Lung (tissue), 12 donors: Measurements from ENCODE around the gene PDIK1L. TPM values are rescaled to one million over a fixed set of nuclear protein-coding genes. Genes with fewer than 3 reads are reported as not detected.
A peak's percentile ranks its signal among the peaks of the same experiment; 100 is the strongest.

ENCODE experiments used
- ATAC-seq: fragments of 200-7000 bp; cut with Tn5 transposase; one replicate; pipeline ENCODE4 v1.9.1; 2020; ENCODE audit warnings: moderate number of reproducible peaks; ENCODE audit not compliant: insufficient read depth, low FRiP score
- DNase-seq, 3 donors: peaks; one replicate each; pipeline ENCODE4 v3.0.0-alpha.2; 2013 to 2017
- H3K27ac ChIP-seq, 2 donors: one replicate each; pipeline ENCODE4 v1.5.1; 2013; ENCODE audit warnings: mild to moderate bottlenecking in 2 of 2, moderate library complexity in 2 of 2, control low read depth in 1 of 2, inconsistent platforms in 1 of 2, low read depth in 1 of 2, low read length in 1 of 2
- H3K27me3 ChIP-seq, 3 donors: one replicate each; pipeline ENCODE4 v1.5.1; 2013; ENCODE audit warnings: low read length in 2 of 3; ENCODE audit not compliant: control insufficient read depth in 3 of 3, insufficient read depth in 3 of 3
- H3K36me3 ChIP-seq, 4 donors: one replicate each; pipeline ENCODE4 v1.5.1; 2013; ENCODE audit warnings: low read length in 4 of 4, mild to moderate bottlenecking in 1 of 4, moderate library complexity in 1 of 4; ENCODE audit not compliant: control insufficient read depth in 4 of 4, insufficient read depth in 4 of 4
- H3K4me1 ChIP-seq, 5 donors: one replicate each; pipeline ENCODE4 v1.5.1; 2013; ENCODE audit warnings: low read length in 5 of 5, mild to moderate bottlenecking in 2 of 5, moderate library complexity in 1 of 5; ENCODE audit not compliant: control insufficient read depth in 5 of 5, insufficient read depth in 5 of 5
- H3K4me3 ChIP-seq: one replicate; pipeline ENCODE4 v1.5.1; 2013; ENCODE audit warnings: mild to moderate bottlenecking, control low read depth, moderate library complexity
- H3K9ac ChIP-seq, 2 donors: one replicate each; pipeline ENCODE4 v1.5.1; 2013; ENCODE audit warnings: low read length in 2 of 2, control low read depth in 1 of 2; ENCODE audit not compliant: insufficient read depth in 1 of 2
- H3K9me3 ChIP-seq, 4 donors: one replicate each; pipeline ENCODE4 v1.5.1; 2013; ENCODE audit warnings: low read length in 3 of 4, mild to moderate bottlenecking in 1 of 4, moderate library complexity in 1 of 4; ENCODE audit not compliant: control insufficient read depth in 4 of 4, insufficient read depth in 3 of 4
- WGBS, 2 donors: extraction: QIAGEN DNeasy Blood & Tissue Kit; methylation state at CpG; one replicate each; pipeline ENCODE4 v1.1.7; 2013; 5-methylcytosine and 5-hydroxymethylcytosine counted together
- polyA plus RNA-seq, 2 donors: library from polyadenylated mRNA; stranded (reverse); fragments of 200-250 nt; gene quantifications; one replicate each; pipeline ENCODE4 v1.2.1, GENCODE V29; 2013
- total RNA-seq, 2 donors: library from RNA; depleted of rRNA in 1 of 2; stranded (reverse); fragments of >200 nt in 1 of 2; gene quantifications; one replicate each; pipeline ENCODE4 v1.2.1, GENCODE V29; 2014 to 2021
- TF ChIP-seq, protein P1 (sequence below): IDR thresholded peaks from 2 replicates; pipeline ENCODE4 v1.5.1; 2012; ENCODE audit warnings: mild to moderate bottlenecking; ENCODE audit errors: control extremely low read depth, extremely low read depth
- donor health status: control.
- donor health status: control.
- donor health status: Bipolar disorder and iron deficiency.
- donor health status: healthy.
- donor health status: DM: yes; HTN: yes; CAD: no.

PDIK1L gene
- total and polyA plus RNA-seq, 4 donors = 2.9 to 15.4 (median 6.3) TPM

DNA sequence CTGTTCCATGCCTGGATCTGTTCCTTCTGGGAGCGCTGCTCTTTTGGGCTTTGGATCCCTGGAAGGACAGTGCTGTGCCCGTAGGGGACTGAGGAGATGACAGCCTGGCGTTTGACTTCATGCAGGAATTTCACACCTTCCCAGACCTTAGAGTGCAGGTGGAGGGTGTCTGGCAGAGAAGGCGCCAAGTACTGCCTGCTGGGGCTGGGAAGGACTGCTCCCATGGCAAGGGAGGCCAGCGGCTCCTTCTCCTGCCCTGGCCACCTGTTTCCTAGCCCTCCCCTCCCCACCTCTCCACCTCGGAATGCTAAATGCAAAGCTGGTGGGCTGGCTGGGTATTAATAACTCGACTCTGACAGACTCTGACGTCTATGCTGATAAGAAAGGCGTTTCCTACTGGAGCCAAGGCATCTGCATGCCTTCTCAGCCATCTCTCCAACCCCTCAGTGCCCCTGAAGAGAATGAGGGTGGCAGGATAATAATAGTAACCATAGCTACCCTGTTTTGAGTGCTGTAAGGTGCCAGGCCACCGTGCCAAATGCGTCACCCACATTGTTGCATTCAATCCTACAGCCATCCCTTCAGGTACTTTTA is 17.5 kb upstream of the PDIK1L start:
- Histone ChIP-seq H3K27ac (peak overlapping the region in 1 of 2 donors; percentile 94), H3K27me3 (peaks cover 0 to 19% (median 5%) of the 10 kb centered on the region in 3 donors), H3K9me3 (peaks cover 0 to 3% (median 0%) of the 10 kb centered on the region in 4 donors), H3K9ac (no peak overlapping the region), H3K4me3 (no peak overlapping the region), H3K4me1 (peaks cover 0 to 6% (median 0%) of the 10 kb centered on the region in 5 donors), H3K36me3 (no peaks in the 10 kb centered on the region)
- ATAC-seq = no peak
- 33 to 41% methylated on average over 11 of the region's 11 CpGs for WGBS, 2 donors
- peak; percentile 18 to 52 (median 31) for DNase-seq
- TF ChIP-seq, protein P1, sequence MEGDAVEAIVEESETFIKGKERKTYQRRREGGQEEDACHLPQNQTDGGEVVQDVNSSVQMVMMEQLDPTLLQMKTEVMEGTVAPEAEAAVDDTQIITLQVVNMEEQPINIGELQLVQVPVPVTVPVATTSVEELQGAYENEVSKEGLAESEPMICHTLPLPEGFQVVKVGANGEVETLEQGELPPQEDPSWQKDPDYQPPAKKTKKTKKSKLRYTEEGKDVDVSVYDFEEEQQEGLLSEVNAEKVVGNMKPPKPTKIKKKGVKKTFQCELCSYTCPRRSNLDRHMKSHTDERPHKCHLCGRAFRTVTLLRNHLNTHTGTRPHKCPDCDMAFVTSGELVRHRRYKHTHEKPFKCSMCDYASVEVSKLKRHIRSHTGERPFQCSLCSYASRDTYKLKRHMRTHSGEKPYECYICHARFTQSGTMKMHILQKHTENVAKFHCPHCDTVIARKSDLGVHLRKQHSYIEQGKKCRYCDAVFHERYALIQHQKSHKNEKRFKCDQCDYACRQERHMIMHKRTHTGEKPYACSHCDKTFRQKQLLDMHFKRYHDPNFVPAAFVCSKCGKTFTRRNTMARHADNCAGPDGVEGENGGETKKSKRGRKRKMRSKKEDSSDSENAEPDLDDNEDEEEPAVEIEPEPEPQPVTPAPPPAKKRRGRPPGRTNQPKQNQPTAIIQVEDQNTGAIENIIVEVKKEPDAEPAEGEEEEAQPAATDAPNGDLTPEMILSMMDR = no peak

DNA sequence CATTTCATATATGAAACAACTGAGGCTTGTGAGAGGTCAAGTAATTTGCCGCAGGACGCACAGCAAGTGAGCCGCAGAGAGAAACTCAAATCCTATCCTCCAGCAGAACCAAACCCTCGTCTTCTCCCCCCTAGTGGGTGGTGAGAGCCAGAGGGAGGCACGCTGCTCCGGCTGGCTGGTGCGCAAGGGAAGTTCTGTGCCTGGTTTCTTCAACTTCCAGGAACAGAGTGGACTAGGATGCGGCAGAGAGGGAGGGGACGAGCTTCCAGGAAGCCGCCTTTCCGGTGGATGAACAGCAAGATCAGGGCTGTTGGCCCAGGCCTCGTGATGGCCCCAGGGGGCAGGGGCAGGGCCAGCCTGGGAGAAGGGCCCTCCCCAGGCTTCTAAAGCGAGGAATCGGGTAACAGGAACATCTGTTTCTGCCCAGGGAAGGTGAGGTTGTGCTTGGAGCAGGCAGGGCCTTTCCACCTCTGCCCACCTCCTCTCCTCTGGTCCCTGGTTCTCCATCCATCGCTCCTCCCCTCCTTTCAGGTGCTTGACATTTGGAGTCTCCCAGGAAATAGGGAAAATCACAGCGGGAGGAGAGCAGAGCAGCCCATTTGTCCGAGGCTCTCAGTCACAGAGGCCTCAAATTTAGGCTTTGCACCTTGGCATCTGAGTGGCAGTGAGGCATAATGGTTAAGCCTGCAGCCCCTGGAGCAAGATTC is 16.8 kb upstream of the PDIK1L start:
- ATAC-seq (peak; percentile 34), DNase-seq (peak in 1 of 3 donors; percentile 21)
- H3K36me3 ChIP-seq = no peaks in the 10 kb centered on the region
- no peak overlapping the region for H3K4me3 ChIP-seq
- TF ChIP-seq, protein P1 = no peak
- peak overlapping the region in 1 of 2 donors; percentile 94 for H3K27ac ChIP-seq
- peaks cover 0 to 19% (median 5%) of the 10 kb centered on the region in 3 donors for H3K27me3 ChIP-seq
- H3K4me1 ChIP-seq = peaks cover 0 to 6% (median 0%) of the 10 kb centered on the region in 5 donors
- H3K9ac ChIP-seq = no peak overlapping the region
- peaks cover 0 to 3% (median 0%) of the 10 kb centered on the region in 4 donors for H3K9me3 ChIP-seq
- WGBS, 2 donors = 51 to 59% methylated on average over 16 to 17 of the region's 17 CpGs

DNA sequence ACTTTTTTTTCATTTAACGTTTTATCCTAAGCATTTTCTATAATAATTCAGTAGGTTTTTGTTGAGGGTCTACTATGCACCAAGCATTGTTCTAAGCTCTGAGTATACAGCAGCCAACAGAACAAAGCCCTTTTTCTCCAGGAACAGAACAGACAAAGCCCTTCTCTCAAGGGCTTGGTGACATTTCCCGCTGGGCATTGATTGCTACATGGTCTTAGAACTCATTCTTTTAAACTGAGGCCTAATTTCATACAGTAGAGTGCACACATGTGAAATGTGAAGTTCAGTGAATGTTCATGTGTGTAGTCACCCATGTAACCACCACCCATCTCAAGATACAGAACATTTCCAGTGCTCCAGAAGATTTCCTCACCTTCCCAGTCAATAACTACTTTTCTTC is 15.2 kb upstream of the PDIK1L start:
- H3K27me3 ChIP-seq = peaks cover 0 to 19% (median 5%) of the 10 kb centered on the region in 3 donors
- no peak overlapping the region for H3K9ac ChIP-seq
- ATAC-seq = no peak
- 74 to 86% methylated on average over 2 of the region's 2 CpGs for WGBS, 2 donors
- TF ChIP-seq, protein P1 = no peak
- H3K27ac ChIP-seq = peak overlapping the region in 1 of 2 donors; percentile 42
- no peak for DNase-seq
- no peak overlapping the region for H3K4me3 ChIP-seq
- no peaks in the 10 kb centered on the region for H3K36me3 ChIP-seq
- peaks cover 0 to 6% (median 0%) of the 10 kb centered on the region in 5 donors for H3K4me1 ChIP-seq
- H3K9me3 ChIP-seq = peaks cover 0 to 3% (median 0%) of the 10 kb centered on the region in 4 donors
